MM.1S (cell line): Measurements from ENCODE around the gene APAF1.

ENCODE experiments used
- DNase-seq: peaks from one replicate; pipeline ENCODE4 v3.0.0-alpha.2; 2015
- H2AFZ ChIP-seq: fragments of 300-600 bp; sonication (generic); 2 replicates; pipeline ENCODE4 v1.6.0; 2016; ENCODE audit warnings: antibody characterized with exemption, low read length
- H3F3A ChIP-seq: fragments of 300-600 bp; sonication (generic); 2 replicates; pipeline ENCODE4 v1.6.1; 2016; ENCODE audit warnings: mild to moderate bottlenecking, antibody characterized with exemption, low read length, moderate library complexity, mixed read lengths; ENCODE audit not compliant: insufficient read depth
- H3K27ac ChIP-seq: fragments of 300-600 bp; sonication (generic); 2 replicates; pipeline ENCODE4 v1.5.1; 2016; ENCODE audit warnings: mild to moderate bottlenecking, low read length
- H3K27me3 ChIP-seq: fragments of 300-600 bp; sonication (generic); replicated peaks from 2 replicates; pipeline ENCODE4 v1.6.0; 2016; ENCODE audit warnings: low read length; ENCODE audit not compliant: insufficient read depth
- H3K36me3 ChIP-seq: fragments of 300-600 bp; sonication (generic); replicated peaks from 2 replicates; pipeline ENCODE4 v1.6.1; 2016; ENCODE audit warnings: mild to moderate bottlenecking, low read length, mixed read lengths; ENCODE audit not compliant: insufficient read depth
- H3K4me1 ChIP-seq: fragments of 300-600 bp; sonication (generic); 2 replicates; pipeline ENCODE4 v1.6.1; 2016; ENCODE audit warnings: low read length, mixed read lengths
- H3K4me2 ChIP-seq: fragments of 300-600 bp; sonication (generic); 2 replicates; pipeline ENCODE4 v1.6.0; 2016; ENCODE audit warnings: low read depth, low read length
- H3K4me3 ChIP-seq: fragments of 300-600 bp; sonication (generic); 2 replicates; pipeline ENCODE4 v1.5.1; 2016; ENCODE audit warnings: low read length, mixed read lengths
- H3K79me2 ChIP-seq: fragments of 300-600 bp; sonication (generic); 2 replicates; pipeline ENCODE4 v1.6.1; 2016; ENCODE audit warnings: mixed run types, low read length, mixed read lengths
- H3K9ac ChIP-seq: fragments of 300-600 bp; sonication (generic); 2 replicates; pipeline ENCODE4 v1.6.1; 2016; ENCODE audit warnings: low read length, mixed read lengths
- H3K9me2 ChIP-seq: fragments of 300-600 bp; sonication (generic); replicated peaks from 2 replicates; pipeline ENCODE4 v1.6.1; 2016; ENCODE audit warnings: mild to moderate bottlenecking, low read length, mixed read lengths; ENCODE audit not compliant: insufficient read depth
- H3K9me3 ChIP-seq: fragments of 300-600 bp; sonication (generic); replicated peaks from 2 replicates; pipeline ENCODE4 v1.6.1; 2016; ENCODE audit warnings: mild to moderate bottlenecking, low read length, mixed read lengths; ENCODE audit not compliant: insufficient read depth
- H4K20me1 ChIP-seq: fragments of 300-600 bp; sonication (generic); 2 replicates; pipeline ENCODE4 v1.6.1; 2016; ENCODE audit warnings: mild to moderate bottlenecking, low read length, moderate library complexity, mixed read lengths; ENCODE audit not compliant: insufficient read depth
- CTCF ChIP-seq: fragments of 300-600 bp; sonication (generic); IDR thresholded peaks from 2 replicates; pipeline ENCODE4 v1.5.1; 2016; ENCODE audit warnings: antibody characterized with exemption, low read length, mixed read lengths
- EZH2 ChIP-seq: fragments of 300-600 bp; sonication (generic); optimal IDR thresholded peaks from 2 replicates; pipeline ENCODE3; 2017; ENCODE audit warnings: low read depth, mild to moderate bottlenecking, antibody characterized with exemption, low read length, mixed read lengths
- EZH2phosphoT487 ChIP-seq: fragments of 300-600 bp; sonication (generic); IDR thresholded peaks from 2 replicates; pipeline ENCODE4 v1.6.1; 2018; ENCODE audit warnings: antibody characterized with exemption, low read length

APAF1 gene

DNA sequence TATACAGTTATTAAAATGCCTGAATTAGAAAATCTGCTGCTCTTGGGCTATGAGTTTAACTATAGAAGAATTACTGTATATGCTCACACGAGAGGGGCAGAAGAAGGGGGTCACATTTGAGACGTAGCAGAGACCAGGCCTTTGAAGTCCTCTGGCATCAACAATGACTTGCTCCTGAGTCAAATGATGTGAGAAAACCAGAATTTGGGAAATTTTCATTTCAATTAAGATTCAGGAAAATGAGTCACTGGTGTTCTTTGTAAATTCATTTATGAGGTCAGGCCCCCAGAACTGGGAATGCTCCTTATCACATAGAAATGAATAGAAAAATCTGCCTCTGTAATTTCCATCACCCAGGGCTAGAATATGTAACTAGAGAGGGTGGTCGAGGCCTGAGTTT is 92.9 kb downstream of the APAF1 start:
- H3K9me2 ChIP-seq = no peaks in the 10 kb centered on the region
- H3K9me3 ChIP-seq = no peaks in the 10 kb centered on the region
- no peak overlapping the region for H3K9ac ChIP-seq
- H3K4me2 ChIP-seq = no peak overlapping the region
- H3K4me1 ChIP-seq = no peaks in the 10 kb centered on the region
- H3K4me3 ChIP-seq = no peak overlapping the region
- H3F3A ChIP-seq = no peaks in the 10 kb centered on the region
- H4K20me1 ChIP-seq = no peaks in the 10 kb centered on the region
- H3K27me3 ChIP-seq = no peaks in the 10 kb centered on the region
- no peak overlapping the region for H3K27ac ChIP-seq
- H3K79me2 ChIP-seq = no peaks in the 10 kb centered on the region
- no peak for TF ChIP-seq EZH2
- no peak for TF ChIP-seq CTCF
- no peak for TF ChIP-seq EZH2phosphoT487
- H3K36me3 ChIP-seq = no peaks in the 10 kb centered on the region
- no peak overlapping the region for H2AFZ ChIP-seq
- DNase-seq = no peak

GRCh38 chr12:98738539-98738938 is 93.4 kb downstream of the APAF1 start:
- TF ChIP-seq EZH2 = no peak
- TF ChIP-seq EZH2phosphoT487 = no peak
- no peak for TF ChIP-seq CTCF

DNA sequence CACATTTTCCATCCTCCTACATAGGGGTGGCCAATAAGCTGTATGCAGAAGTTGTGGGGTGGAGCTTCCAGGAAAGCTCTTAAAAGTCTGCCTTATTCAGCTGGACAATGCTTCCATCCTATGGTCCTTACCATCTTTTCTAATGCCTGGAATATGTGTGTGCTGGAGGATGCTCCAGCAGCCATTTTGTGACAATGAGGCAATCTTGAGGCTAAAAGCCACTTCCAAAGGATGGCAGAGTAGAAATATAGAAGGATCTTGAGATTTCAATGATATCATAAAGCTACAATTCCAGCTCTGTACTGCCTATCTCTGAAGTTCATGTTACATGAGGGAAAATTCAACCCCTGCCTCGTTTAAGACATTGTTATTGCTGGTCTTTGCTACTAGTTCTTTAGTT is 95.7 kb downstream of the APAF1 start:
- Histone ChIP-seq H4K20me1 (no peaks in the 10 kb centered on the region), H3K36me3 (no peaks in the 10 kb centered on the region), H2AFZ (no peak overlapping the region), H3F3A (no peaks in the 10 kb centered on the region), H3K27me3 (no peaks in the 10 kb centered on the region), H3K4me1 (0 out of 2 replicates have a peak, but pooled peaks cover 4% of the 10 kb centered on the region), H3K9me2 (no peaks in the 10 kb centered on the region), H3K9ac (no peak overlapping the region), H3K79me2 (no peaks in the 10 kb centered on the region), H3K9me3 (no peaks in the 10 kb centered on the region), H3K27ac (no peak overlapping the region), H3K4me2 (no peak overlapping the region), H3K4me3 (no peak overlapping the region)
- TF ChIP-seq CTCF (no peak), EZH2 (no peak), EZH2phosphoT487 (no peak)
- DNase-seq = no peak

More at GRCh38 chr12:98738539-98738938, 93.4 kb downstream of the APAF1 start:
- no peak for DNase-seq
- Histone ChIP-seq H3K9me3 (no peaks in the 10 kb centered on the region), H3K9me2 (no peaks in the 10 kb centered on the region), H3K4me3 (no peak overlapping the region), H3K79me2 (no peaks in the 10 kb centered on the region), H3K36me3 (no peaks in the 10 kb centered on the region), H4K20me1 (no peaks in the 10 kb centered on the region), H3F3A (no peaks in the 10 kb centered on the region), H3K27me3 (no peaks in the 10 kb centered on the region), H3K4me1 (no peaks in the 10 kb centered on the region), H3K27ac (no peak overlapping the region), H3K4me2 (no peak overlapping the region), H3K9ac (no peak overlapping the region), H2AFZ (no peak overlapping the region)
